AG04449 (cell line): ENCODE measurements around the gene KAT5.
"Not testable (repeated sequence)": the region's sequence is repeated elsewhere in the genome, so short reads cannot be mapped to it uniquely, and the experiment has no call there.

ENCODE experiments used
- CTCF ChIA-PET: fragments of 350-600 bp; formaldehyde crosslinking; extraction: SDS; loops from one replicate; lab custom pipeline; 2021; ENCODE audit warnings: antibody characterized with exemption; lab: Yijun Ruan, JAX
- POLR2A ChIA-PET: fragments of 400-600, 350-600 bp; formaldehyde crosslinking; extraction: SDS; loops from one replicate; lab custom pipeline; 2020; ENCODE audit warnings: antibody characterized with exemption, inconsistent platforms; lab: Yijun Ruan, JAX
- DNase-seq: peaks from one replicate; pipeline ENCODE4 v3.0.0-alpha.2; 2010; ENCODE audit warnings: low read depth, low spot score
- H3K4me3 ChIP-seq: 2 replicates; pipeline ENCODE4 v1.5.1; 2011; ENCODE audit warnings: low read depth, mild to moderate bottlenecking, control low read depth, low read length
- TF ChIP-seq, protein P1 (sequence below): IDR thresholded peaks from one replicate; pipeline ENCODE4 v1.5.1; 2011; ENCODE audit warnings: mild to moderate bottlenecking, moderate library complexity, low read length, control low read depth, inconsistent platforms; ENCODE audit not compliant: insufficient read depth; ENCODE audit errors: missing control alignments

The KAT5 gene

DNA sequence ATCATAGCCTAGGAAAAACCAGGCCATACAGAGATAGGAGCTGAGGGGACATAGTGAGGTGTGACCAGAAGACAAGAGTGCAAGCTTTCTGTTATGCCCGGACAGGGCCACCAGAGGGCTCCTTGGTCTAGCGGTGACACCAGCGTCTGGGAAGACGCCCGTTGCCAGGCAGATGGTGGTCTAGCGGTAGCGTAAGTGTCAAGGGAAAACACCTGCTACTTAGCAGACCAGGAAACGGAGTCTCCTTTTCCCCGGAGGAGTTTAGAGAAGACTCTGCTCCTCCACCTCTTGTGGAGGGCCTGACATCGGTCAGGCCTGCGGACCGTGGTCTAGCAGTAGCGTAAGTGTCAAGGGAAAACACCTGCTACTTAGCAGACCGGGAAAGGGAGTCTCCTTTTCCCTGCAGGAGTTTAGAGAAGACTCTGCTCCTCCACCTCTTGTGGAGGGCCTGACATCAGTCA is 5.7 kb upstream of the KAT5 start:
- POLR2A ChIA-PET, H3K4me3 ChIP-seq, DNase-seq: not testable (repeated sequence)
- TF ChIP-seq, protein P1, sequence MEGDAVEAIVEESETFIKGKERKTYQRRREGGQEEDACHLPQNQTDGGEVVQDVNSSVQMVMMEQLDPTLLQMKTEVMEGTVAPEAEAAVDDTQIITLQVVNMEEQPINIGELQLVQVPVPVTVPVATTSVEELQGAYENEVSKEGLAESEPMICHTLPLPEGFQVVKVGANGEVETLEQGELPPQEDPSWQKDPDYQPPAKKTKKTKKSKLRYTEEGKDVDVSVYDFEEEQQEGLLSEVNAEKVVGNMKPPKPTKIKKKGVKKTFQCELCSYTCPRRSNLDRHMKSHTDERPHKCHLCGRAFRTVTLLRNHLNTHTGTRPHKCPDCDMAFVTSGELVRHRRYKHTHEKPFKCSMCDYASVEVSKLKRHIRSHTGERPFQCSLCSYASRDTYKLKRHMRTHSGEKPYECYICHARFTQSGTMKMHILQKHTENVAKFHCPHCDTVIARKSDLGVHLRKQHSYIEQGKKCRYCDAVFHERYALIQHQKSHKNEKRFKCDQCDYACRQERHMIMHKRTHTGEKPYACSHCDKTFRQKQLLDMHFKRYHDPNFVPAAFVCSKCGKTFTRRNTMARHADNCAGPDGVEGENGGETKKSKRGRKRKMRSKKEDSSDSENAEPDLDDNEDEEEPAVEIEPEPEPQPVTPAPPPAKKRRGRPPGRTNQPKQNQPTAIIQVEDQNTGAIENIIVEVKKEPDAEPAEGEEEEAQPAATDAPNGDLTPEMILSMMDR = peak; percentile 33
- CTCF ChIA-PET = interaction anchor here (0.6 to 9.5 kb wide), 31 partner anchors 8 to 339 kb away, joined by 3 to 170 read pairs (median 5); partner anchors contain the start of gene EFEMP2

GRCh38 chr11:65707002-65707401 is 5.0 kb upstream of the KAT5 start:
- DNase-seq, H3K4me3 ChIP-seq: not testable (repeated sequence)
- ChIA-PET CTCF (interaction anchor here (0.8 to 9.5 kb wide), 8 partner anchors 15 to 178 kb away, joined by 3 to 170 read pairs (median 10); no protein-coding TSS in a partner anchor), POLR2A (interaction anchor here (0.6 kb wide), 1 partner anchor 149 kb away, joined by 3 read pairs; no protein-coding TSS in a partner anchor)

- ChIA-PET POLR2A (no interaction called here), CTCF (interaction anchor here (0.9 to 9.5 kb wide), 6 partner anchors 11 to 152 kb away, joined by 3 to 170 read pairs (median 3); partner anchors contain the start of gene MUS81)
- H3K4me3 ChIP-seq = no peak overlapping the region
- TF ChIP-seq, protein P1 = no peak
- no peak for DNase-seq
These were observed 3.6 kb upstream of the KAT5 start for GRCh38 chr11:65708451-65708850.

- POLR2A ChIA-PET = no interaction called here
- H3K4me3 ChIP-seq = no peak overlapping the region
- DNase-seq = no peak
- CTCF ChIA-PET = interaction anchor here (1.1 to 9.5 kb wide), 5 partner anchors 62 to 180 kb away, joined by 3 to 170 read pairs (median 27); partner anchors contain the start of gene MUS81
- TF ChIP-seq, protein P1 = no peak
These were observed 2.4 kb upstream of the KAT5 start for GRCh38 chr11:65709661-65710060.

- TF ChIP-seq, protein P1 = no peak
- POLR2A ChIA-PET = no interaction called here
- DNase-seq = no peak
- CTCF ChIA-PET = interaction anchor here (1.1 to 9.5 kb wide), 19 partner anchors 10 to 342 kb away, joined by 3 to 170 read pairs (median 11); partner anchors contain the start of genes MUS81, RNASEH2C and SF3B2
- no peak overlapping the region for H3K4me3 ChIP-seq
These were observed 1.6 kb upstream of the KAT5 start for GRCh38 chr11:65710421-65710820.

- TF ChIP-seq, protein P1 = no peak
- DNase-seq = no peak
- POLR2A ChIA-PET = interaction anchor here (0.9 to 2.2 kb wide), 8 partner anchors 8 to 177 kb away, joined by 3 to 23 read pairs (median 4); partner anchors contain the start of genes CCDC85B, CFL1, MUS81 and RNASEH2C
- H3K4me3 ChIP-seq = peak overlapping the region; percentile 87
- CTCF ChIA-PET = interaction anchor here (1.0 to 9.5 kb wide), 28 partner anchors 8 to 310 kb away, joined by 3 to 170 read pairs (median 8); partner anchors contain the start of genes AP5B1, FIBP, MUS81 and RNASEH2C
These were observed 603 bp downstream of the KAT5 start for GRCh38 chr11:65712633-65713076.
